ENCODE measurements around the gene RALA.

RALA gene

DNA sequence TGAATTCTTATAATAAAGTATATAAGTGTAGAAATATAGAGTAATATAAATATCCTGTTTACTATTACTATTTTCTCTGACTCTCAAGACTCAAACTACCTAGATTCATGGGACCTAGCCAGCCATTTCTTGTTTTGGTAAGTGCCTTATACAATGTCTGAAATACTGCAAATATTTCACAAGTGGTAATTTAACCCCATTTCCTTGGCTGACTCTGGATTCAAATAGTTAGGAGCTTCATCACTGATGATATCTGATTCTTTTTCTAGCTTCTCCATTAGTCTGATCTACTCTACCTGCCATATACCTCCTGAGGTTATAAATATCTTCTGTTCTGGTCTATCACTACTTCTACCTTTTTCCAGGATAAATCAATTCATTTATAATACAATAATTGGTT is 6.4 kb upstream of the RALA start:
- no peak for DNase-seq (ENCODE audit: low spot score)
- in situ Hi-C loops (cut with MboI; ENCODE audit: low sequenced_read_pairs, unreplicated experiment) = no loop called here
- TF ChIP-seq, protein P1, sequence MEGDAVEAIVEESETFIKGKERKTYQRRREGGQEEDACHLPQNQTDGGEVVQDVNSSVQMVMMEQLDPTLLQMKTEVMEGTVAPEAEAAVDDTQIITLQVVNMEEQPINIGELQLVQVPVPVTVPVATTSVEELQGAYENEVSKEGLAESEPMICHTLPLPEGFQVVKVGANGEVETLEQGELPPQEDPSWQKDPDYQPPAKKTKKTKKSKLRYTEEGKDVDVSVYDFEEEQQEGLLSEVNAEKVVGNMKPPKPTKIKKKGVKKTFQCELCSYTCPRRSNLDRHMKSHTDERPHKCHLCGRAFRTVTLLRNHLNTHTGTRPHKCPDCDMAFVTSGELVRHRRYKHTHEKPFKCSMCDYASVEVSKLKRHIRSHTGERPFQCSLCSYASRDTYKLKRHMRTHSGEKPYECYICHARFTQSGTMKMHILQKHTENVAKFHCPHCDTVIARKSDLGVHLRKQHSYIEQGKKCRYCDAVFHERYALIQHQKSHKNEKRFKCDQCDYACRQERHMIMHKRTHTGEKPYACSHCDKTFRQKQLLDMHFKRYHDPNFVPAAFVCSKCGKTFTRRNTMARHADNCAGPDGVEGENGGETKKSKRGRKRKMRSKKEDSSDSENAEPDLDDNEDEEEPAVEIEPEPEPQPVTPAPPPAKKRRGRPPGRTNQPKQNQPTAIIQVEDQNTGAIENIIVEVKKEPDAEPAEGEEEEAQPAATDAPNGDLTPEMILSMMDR (IDR thresholded peaks at IDR 0.05; ENCODE audit: borderline replicate concordance, control extremely low read depth, extremely low read depth, insufficient read depth, missing control alignments) = no peak

DNA sequence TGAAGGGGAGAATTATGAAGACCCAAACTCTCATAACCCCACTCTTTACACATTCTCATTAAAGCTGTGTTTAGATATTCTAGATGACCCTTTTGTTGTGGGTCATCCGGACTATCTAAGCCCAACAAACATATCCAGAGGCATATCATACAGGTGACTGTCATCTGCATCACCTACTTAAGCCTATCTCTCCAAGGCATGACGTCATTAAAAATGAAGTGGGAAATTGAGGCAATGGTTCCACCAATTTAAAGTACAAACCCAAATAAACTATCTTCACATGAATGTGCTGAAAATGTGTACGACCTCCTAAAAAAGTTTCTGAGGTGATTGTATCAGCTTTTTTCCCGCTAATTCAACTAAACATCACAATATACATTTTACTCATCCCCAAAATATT is 4.5 kb upstream of the RALA start:
- TF ChIP-seq, protein P1 (IDR thresholded peaks at IDR 0.05; ENCODE audit: borderline replicate concordance, control extremely low read depth, extremely low read depth, insufficient read depth, missing control alignments) = no peak
- in situ Hi-C loops (cut with MboI; ENCODE audit: low sequenced_read_pairs, unreplicated experiment) = no loop called here

DNA sequence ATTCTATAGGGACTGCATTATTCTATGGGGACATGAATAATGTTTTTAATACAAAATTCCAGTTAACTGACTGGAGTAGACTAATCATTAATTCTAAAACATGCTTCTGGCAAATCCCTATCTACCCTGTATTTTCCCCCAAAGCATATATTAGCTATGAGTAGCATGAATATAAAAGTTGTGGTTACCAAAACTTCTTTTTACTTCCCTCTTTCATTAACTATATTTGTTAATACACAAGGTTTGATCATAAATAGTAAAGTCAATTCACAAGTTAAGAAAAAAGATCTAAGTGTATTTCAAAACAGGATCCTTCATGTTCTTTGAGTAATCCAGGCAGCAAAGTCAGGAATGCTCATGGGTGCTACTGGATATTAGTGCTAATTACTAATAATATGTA is 2.9 kb upstream of the RALA start:
- TF ChIP-seq, protein P1 (IDR thresholded peaks at IDR 0.05; ENCODE audit: borderline replicate concordance, control extremely low read depth, extremely low read depth, insufficient read depth, missing control alignments) = no peak
- DNase-seq (ENCODE audit: low spot score) = no peak
- in situ Hi-C loops (cut with MboI; ENCODE audit: low sequenced_read_pairs, unreplicated experiment) = no loop called here

More for the DNA sequence above, 4.5 kb upstream of the RALA start:
- DNase-seq (ENCODE audit: low spot score) = no peak

DNA sequence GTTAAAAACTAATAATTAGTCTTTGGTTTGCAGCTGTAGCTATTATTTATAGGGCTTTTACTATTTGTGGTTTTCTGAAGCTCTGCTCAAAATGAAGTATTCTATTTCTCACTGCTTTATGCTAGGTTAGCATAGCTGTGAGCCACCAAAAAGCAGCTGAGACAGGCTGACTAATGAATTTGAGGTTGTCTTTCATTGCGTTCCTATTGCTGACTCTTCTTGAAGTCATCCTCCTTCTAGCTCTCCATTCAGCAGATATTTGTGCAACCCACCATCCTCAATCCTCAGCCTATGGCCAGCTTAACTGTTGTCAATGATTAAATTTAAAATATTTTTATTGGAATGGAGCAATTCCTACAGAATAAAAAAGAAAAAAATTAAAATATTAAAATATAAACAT is 2.1 kb upstream of the RALA start:
- no peak for DNase-seq (ENCODE audit: low spot score)
- in situ Hi-C loops (cut with MboI; ENCODE audit: low sequenced_read_pairs, unreplicated experiment) = no loop called here
- TF ChIP-seq, protein P1 (IDR thresholded peaks at IDR 0.05; ENCODE audit: borderline replicate concordance, control extremely low read depth, extremely low read depth, insufficient read depth, missing control alignments) = no peak

DNA sequence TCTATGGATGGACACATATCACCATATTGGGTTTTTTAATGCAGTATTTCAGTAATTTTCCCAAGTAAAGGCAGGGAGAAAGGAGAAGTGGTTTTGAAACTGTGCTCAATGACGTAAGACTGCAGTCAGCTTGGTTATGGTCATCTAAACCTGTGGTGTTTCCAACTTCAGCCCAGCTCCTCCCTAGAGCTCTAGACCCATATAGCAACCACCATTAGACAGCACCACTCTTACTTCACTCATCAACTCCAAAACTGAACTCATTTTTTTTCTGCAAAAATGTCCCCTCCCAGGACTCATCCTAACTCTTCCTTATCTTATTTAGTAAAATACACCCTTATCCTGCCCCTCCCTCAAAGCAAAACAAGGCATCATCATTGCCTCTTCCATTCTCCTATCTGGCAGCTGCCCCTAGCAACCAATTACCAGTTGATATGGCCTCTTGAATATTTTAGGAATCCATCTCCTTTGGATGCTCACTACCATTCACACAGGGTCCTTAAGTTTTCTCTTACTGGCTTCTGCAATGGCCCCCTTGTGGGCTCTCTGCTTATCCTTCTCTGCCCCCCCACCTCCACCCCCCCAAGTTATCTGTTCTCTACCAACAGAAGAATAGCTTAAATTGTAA is 1.5 kb upstream of the RALA start:
- in situ Hi-C loops (cut with MboI; ENCODE audit: low sequenced_read_pairs, unreplicated experiment) = no loop called here
- DNase-seq (ENCODE audit: low spot score) = peak; percentile 58
- TF ChIP-seq, protein P1 (IDR thresholded peaks at IDR 0.05; ENCODE audit: borderline replicate concordance, control extremely low read depth, extremely low read depth, insufficient read depth, missing control alignments) = no peak

DNA sequence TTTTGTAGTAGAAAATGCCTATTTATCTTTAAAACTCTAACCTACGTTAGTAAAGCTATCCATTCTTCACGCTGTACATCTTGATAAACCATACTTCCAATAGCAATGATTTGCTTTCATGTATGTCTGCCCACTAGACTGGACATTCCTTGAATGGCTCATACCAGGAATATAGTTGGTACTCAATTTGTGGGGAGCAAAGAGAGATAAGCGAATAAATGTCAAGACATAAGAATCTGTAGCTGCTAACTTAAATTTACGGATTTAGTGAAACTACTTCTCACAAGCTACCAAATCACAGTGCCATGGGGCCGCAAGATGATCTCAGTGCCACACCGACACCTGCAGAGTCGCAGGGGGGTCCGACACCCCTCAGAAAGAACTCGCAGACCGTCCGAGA is 763 bp upstream of the RALA start:
- TF ChIP-seq, protein P1 (IDR thresholded peaks at IDR 0.05; ENCODE audit: borderline replicate concordance, control extremely low read depth, extremely low read depth, insufficient read depth, missing control alignments) = no peak
- in situ Hi-C loops (cut with MboI; ENCODE audit: low sequenced_read_pairs, unreplicated experiment) = no loop called here
- DNase-seq (ENCODE audit: low spot score) = no peak

All from GM13976 (cell line).